Vagina (tissue), 2 donors: ENCODE measurements around the gene RIPOR1.

Experiments
- POLR2A ChIP-seq, 2 donors: fragments of 450-650 bp; IDR thresholded peaks; one replicate each; pipeline ENCODE4 v1.6.1; 2017; ENCODE audit warnings: antibody characterized with exemption in 2 of 2, mild to moderate bottlenecking in 2 of 2, moderate library complexity in 2 of 2
- POLR2AphosphoS5 ChIP-seq, 2 donors: sonication (generic); formaldehyde crosslinking; IDR thresholded peaks; one replicate each; pipeline ENCODE4 v1.9.0; 2017; ENCODE audit warnings: antibody characterized with exemption in 2 of 2, mild to moderate bottlenecking in 2 of 2, low read depth in 1 of 2; ENCODE audit not compliant: insufficient read depth in 1 of 2
- TF ChIP-seq, protein P1 (sequence below), 3 experiments: fragments of 450-650 bp in 2 of 3; fragments of 200-600 bp in 1 of 3; sonication (generic) in 1 of 3; IDR thresholded peaks; one replicate each; pipeline ENCODE4 v1.5.1; 2017 to 2019; ENCODE audit warnings: antibody characterized with exemption in 3 of 3, mild to moderate bottlenecking in 2 of 3, moderate library complexity in 2 of 3

DNA sequence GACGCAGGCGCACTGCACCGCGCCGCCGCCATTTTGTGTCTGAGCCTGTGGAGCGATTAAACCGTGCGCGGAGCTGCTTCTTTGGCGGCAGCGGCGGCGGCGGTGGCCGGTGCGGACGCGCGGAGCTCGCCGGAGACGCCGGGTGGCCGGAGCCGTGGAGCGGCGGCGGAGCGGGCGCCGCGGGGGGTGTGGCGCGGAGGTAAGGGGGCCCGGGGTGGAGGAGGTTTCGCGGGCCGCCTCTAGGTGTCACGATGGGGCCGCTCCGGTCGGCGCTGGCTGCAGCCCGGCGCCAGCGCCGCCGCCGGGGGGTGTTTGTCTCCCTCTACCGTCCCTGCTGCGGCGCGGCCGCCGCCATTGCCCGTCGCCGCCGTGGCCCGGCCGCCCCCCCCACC, 33.9 kb downstream of the RIPOR1 start, which contains the start of gene CTCF:
- TF ChIP-seq POLR2A (IDR thresholded peaks at IDR 0.05) (no peak), POLR2AphosphoS5 (IDR thresholded peaks at IDR 0.05; ENCODE audit: insufficient read depth in 1 of 2, low read depth in 1 of 2) (no peak)
- TF ChIP-seq, protein P1, sequence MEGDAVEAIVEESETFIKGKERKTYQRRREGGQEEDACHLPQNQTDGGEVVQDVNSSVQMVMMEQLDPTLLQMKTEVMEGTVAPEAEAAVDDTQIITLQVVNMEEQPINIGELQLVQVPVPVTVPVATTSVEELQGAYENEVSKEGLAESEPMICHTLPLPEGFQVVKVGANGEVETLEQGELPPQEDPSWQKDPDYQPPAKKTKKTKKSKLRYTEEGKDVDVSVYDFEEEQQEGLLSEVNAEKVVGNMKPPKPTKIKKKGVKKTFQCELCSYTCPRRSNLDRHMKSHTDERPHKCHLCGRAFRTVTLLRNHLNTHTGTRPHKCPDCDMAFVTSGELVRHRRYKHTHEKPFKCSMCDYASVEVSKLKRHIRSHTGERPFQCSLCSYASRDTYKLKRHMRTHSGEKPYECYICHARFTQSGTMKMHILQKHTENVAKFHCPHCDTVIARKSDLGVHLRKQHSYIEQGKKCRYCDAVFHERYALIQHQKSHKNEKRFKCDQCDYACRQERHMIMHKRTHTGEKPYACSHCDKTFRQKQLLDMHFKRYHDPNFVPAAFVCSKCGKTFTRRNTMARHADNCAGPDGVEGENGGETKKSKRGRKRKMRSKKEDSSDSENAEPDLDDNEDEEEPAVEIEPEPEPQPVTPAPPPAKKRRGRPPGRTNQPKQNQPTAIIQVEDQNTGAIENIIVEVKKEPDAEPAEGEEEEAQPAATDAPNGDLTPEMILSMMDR (IDR thresholded peaks at IDR 0.05): peak in 2 of 3 experiments; percentile 15 to 21
